Activated naive CD8-positive, alpha-beta T cell treated with anti-CD3 and anti-CD28 coated beads, Interleukin-2, amount 50 U/mL, for 16 hours (primary cell): ENCODE measurements around the gene MYOF.

Source experiments
- DNase-seq: peaks from one replicate; pipeline ENCODE4 v3.0.0-alpha.2; 2020; ENCODE audit warnings: low read depth, low spot score

MYOF gene

GRCh38 chr10:93482145-93482834 lies at the start of gene MYOF:
TSS of gene MYOF (minus strand) at chr10:93482334. CDS start at chr10:93482194, 140 bp downstream.
- DNase-seq = no peak

- no peak for DNase-seq
Observed at GRCh38 chr10:93518531-93518930, 36.4 kb upstream of the MYOF start.

GRCh38 chr10:93516006-93516380 lies 33.9 kb upstream of the MYOF start:
- no peak for DNase-seq

GRCh38 chr10:93515071-93516005 lies 33.2 kb upstream of the MYOF start:
- no peak for DNase-seq

GRCh38 chr10:93514521-93514920 lies 32.4 kb upstream of the MYOF start:
- DNase-seq = no peak

GRCh38 chr10:93513091-93513490 lies 31.0 kb upstream of the MYOF start:
- DNase-seq = no peak

- no peak for DNase-seq
Observed at GRCh38 chr10:93512565-93512964, 30.4 kb upstream of the MYOF start.

- no peak for DNase-seq
Observed at GRCh38 chr10:93509816-93510215, 27.7 kb upstream of the MYOF start.

GRCh38 chr10:93505075-93505474 lies 22.9 kb upstream of the MYOF start:
- DNase-seq = no peak

- no peak for DNase-seq
Observed at GRCh38 chr10:93503075-93503474, 20.9 kb upstream of the MYOF start.

- DNase-seq = no peak
Observed at GRCh38 chr10:93501650-93502049, 19.5 kb upstream of the MYOF start.

- DNase-seq = no peak
Observed at GRCh38 chr10:93498166-93498565, 16.0 kb upstream of the MYOF start.

GRCh38 chr10:93496322-93497041 lies 14.3 kb upstream of the MYOF start, which contains the start of gene CEP55:
TSS of gene CEP55 (plus strand) at chr10:93496612. CDS start at chr10:93500052, 3,440 bp downstream.
- peak; percentile 88 for DNase-seq

GRCh38 chr10:93495654-93496321 lies 13.7 kb upstream of the MYOF start:
- DNase-seq = no peak

- no peak for DNase-seq
Observed at GRCh38 chr10:93494494-93494893, 12.4 kb upstream of the MYOF start.

- no peak for DNase-seq
Observed at GRCh38 chr10:93493162-93493561, 11.0 kb upstream of the MYOF start.

- DNase-seq = no peak
Observed at GRCh38 chr10:93491602-93492121, 9.5 kb upstream of the MYOF start.

GRCh38 chr10:93488956-93489528 lies 6.9 kb upstream of the MYOF start:
- DNase-seq = no peak

GRCh38 chr10:93485690-93486089 lies 3.6 kb upstream of the MYOF start:
- DNase-seq = no peak

- DNase-seq = no peak
Observed at GRCh38 chr10:93481637-93482144, 443 bp downstream of the MYOF start.

- DNase-seq = no peak
Observed at GRCh38 chr10:93478873-93479272, 3.3 kb downstream of the MYOF start.
